GM19239 (cell line): ENCODE results near the gene RPS19BP1.
A peak's percentile ranks its signal among the peaks of the same experiment; 100 is the strongest.

Source experiments
- DNase-seq: peaks from one replicate; pipeline ENCODE4 v3.0.0; 2011; ENCODE audit warnings: low spot score; ENCODE audit not compliant: insufficient read length
- FAIRE-seq: peaks from 2 replicates; lab custom pipeline; 2011; peaks lifted over from hg19 to GRCh38; lab: Jason Lieb, UNC

The RPS19BP1 gene

DNA sequence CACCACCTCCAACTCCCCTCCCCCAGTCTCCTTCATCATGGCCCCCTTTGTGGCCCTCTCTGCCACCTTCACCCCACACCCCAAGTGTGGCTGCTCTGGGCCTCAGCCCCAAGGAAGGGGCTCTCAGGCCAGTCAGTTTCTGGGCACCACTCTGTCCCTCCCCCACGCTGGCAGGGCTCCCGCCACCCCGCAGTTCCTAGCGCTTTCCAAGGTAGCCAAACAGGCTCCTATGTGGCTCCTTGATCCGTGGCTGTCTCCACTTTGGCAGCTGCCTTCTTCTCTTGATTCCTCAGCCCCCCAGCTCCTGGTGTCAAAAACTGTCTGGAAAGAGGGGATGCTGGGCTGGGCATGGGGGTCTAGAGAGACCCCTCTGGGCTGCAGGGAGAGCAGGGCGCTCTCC lies 27.6 kb upstream of the RPS19BP1 start:
- no peak for FAIRE-seq
- no peak for DNase-seq

- DNase-seq = no peak
- no peak for FAIRE-seq
Observed at GRCh38 chr22:39559456-39560105, 27.0 kb upstream of the RPS19BP1 start.

DNA sequence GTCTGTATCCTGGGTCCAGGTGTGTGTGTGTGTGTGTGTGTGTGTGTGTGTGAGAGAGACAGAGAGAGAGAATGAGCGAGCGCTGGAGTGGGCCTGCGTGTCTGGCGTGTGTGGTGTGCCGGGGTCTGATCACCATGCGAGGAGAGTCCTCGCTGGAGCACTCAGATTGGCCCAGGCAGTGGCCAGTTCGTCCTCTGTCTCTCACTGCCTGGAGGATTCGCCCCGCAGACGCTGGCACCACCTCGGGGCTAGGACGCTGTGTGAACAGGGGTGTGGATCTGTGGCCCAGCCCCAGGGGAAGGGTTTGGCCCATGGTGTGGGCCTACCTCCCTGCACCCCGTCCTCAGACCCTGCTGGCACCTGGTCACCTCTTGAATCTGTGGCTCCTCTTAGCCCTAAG lies 26.4 kb upstream of the RPS19BP1 start:
- no peak for DNase-seq
- no peak for FAIRE-seq

GRCh38 chr22:39558254-39558727 lies 25.7 kb upstream of the RPS19BP1 start:
- FAIRE-seq (no peak), DNase-seq (no peak)

DNA sequence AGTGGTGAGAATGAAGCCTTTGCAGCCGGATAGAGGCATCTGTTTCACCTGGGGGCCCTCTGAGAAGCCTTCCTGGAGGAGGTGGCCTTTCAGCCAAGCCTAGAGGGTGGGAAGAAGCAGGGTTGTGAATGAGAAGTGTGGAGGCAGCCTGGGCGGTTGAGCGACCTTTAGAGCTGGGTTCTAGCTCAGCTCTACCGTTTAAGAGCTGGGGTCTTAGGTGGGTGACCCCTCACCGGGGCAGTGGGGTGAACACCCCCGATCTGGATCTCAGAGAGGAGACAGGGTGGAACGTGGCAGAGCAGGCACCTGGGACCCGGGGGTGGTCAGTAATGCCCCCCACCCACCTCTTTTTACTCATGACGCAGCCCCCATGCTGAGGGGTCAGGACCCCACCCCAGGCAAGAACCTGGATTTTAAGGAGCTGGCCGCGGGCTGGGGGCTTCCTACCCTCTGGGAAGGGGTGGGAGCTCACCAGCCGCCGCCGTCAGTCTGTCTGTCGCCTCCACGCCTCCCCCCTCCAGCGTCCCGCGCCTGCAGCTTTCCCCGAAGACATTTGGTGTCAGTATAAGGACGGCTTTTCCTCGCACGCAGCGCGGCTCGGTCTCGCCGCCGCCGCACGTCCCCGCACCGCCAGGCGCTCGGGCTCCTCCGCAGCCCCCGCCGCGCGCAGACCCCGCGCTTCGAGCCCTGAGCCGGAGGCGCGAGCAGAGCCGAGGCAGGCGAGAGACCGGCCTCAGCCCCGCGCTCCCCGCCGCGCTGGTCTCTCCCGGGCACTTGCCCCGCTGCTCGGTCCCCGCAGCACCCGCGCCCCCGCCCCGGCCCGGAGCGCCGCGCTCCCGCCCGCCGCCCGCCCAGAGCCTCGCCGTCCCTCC lies 24.7 kb upstream of the RPS19BP1 start:
- FAIRE-seq (no peak), DNase-seq (no peak)

DNA sequence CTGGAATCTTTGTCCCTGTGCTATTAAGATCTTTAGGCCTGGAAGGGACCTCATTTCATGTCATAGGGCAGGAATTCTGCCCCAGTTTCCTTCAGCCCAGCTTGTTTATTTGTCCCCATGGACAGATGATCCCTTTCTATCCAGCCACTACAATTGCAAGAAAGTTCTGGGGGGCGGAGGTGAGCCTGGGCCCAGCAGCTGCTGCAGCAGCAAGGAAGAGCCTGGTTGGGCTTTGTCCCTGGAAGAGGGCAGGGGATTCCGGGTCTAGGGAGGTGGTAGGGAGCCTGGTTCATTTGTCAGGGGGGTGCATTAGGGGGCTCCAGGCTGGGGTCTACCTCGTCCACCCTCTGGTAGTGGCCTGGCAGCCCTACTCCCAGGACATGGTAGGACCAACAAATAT lies 21.6 kb upstream of the RPS19BP1 start:
- FAIRE-seq = no peak
- no peak for DNase-seq

DNA sequence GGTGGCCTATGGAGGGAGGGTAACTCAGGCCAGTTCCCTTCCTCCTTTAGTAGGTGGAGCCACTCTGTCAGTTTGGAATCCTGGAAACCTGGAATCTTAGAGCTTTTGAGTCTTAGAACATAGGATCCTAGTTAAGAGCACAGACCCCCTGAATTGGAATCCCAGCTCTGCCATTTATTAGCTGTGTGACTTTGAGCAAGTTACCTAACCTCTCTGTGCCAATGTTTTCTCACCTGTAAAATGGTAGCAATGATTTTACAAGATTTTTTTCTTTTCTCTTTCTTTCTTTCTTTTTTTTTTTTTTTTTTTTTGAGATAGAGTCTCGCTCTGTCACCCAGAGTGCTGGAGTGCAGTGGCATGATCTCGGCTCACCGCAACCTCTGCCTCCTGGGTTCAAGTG lies 20.9 kb upstream of the RPS19BP1 start:
- FAIRE-seq (no peak), DNase-seq (no peak)

- DNase-seq (no peak), FAIRE-seq (no peak)
Observed at GRCh38 chr22:39547587-39547947, 15.0 kb upstream of the RPS19BP1 start.

DNA sequence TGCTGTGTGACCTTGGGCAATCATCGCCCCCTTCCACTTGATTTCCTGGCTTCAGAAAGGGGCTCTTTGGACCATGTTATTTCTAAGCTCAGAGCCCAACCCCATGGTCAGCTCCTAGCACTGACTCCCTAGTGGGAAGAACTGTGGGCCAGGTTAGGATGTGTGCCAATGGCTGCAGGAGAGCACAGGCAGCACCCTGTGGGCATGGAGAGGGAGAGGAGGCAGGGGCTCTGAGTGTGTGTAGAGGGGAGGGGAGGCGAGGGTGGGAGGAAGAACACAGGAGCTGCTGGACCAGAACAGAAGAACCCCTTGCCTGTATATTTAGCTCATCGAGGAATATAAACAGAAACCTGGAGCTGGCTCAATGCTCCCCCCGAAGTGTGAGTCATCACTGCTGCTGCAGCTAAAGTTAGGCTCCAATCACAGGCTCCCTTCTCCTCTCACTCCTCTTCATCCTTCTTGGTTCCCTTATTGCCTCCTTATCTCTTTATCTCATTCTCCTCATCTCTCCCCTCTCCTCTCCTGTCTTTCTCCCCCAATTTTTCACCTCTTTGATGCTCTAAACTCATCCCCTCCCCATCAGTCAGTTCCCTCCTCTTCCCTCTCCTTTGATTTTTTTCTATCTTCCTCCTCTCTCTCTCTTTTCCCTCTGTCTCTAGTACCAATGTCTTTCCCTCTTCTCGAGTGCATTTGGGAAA lies 14.5 kb upstream of the RPS19BP1 start:
- no peak for DNase-seq
- FAIRE-seq = no peak

DNA sequence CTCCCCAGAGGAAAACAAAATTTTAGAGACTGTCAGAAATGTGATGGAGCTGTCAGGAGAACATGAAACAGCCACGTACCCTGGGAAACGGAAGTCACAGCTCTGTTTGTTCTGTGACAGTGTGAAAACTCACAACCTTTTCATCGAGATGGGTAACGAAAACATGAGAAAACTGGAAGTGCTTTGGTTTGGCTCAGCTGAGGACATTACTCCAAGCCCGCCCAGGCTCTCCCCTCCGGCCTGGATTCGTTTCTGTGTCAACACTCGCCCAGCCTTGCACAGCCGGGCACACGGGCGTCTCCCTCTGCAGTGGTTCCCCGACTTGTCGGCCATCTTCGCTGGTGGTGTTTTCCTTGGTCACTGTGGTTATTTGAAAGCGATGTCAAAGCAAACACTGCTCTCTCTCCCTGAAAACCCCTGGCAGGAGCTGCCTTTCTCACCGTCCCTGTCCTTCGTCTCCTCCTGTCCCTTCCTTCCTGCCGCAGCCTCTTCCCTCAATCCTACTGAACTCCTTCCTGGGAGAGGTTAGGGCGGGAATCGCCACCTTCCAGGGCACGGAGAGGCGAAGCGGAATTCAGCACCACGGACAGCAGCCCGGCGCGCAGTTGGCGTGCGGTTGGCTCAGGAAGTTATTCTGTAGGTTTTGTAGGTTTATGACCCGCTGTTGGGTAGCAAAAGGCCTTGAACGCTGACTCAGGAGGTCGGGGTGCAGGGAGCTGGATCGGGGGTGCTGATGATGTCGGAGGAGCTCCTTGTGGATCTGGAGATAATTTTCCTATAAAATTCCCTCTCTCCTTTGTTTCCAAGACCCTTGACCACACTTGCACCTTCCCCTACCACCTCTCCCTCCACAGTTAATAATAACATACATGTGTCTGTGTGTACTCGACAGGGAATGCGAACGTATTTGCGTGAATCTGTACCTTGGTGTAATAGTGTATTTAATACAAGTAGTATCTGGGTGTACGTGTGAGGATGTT lies 13.1 kb upstream of the RPS19BP1 start:
- DNase-seq = no peak

GRCh38 chr22:39543095-39543494 lies 10.5 kb upstream of the RPS19BP1 start:
- no peak for DNase-seq
- no peak for FAIRE-seq

More for the DNA sequence above, 13.1 kb upstream of the RPS19BP1 start:
- FAIRE-seq = no peak

GRCh38 chr22:39537975-39538374 lies 5.4 kb upstream of the RPS19BP1 start:
- DNase-seq = no peak
- no peak for FAIRE-seq

GRCh38 chr22:39536711-39537110 lies 4.2 kb upstream of the RPS19BP1 start:
- FAIRE-seq (no peak), DNase-seq (no peak)

GRCh38 chr22:39535831-39536449 lies 3.4 kb upstream of the RPS19BP1 start:
- FAIRE-seq (no peak), DNase-seq (no peak)

DNA sequence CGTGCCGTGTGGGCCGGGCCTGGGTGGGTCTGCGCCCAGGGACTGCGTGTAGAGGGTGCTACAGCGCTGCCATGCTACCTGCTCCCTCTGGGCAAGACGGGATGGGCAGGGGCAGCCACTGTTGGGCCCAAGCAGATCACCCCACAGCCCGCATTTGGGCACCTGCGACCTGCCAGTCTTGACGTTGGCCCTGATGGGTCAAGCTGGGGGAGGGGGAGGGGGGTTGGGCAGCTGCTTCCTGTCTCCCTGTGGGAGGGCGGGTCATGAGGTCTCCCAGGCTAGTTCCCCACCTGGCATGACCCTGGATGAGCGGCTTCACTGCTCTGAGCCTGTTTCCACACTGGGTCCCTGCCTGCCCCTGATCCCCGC lies 2.8 kb upstream of the RPS19BP1 start:
- DNase-seq (no peak), FAIRE-seq (no peak)

DNA sequence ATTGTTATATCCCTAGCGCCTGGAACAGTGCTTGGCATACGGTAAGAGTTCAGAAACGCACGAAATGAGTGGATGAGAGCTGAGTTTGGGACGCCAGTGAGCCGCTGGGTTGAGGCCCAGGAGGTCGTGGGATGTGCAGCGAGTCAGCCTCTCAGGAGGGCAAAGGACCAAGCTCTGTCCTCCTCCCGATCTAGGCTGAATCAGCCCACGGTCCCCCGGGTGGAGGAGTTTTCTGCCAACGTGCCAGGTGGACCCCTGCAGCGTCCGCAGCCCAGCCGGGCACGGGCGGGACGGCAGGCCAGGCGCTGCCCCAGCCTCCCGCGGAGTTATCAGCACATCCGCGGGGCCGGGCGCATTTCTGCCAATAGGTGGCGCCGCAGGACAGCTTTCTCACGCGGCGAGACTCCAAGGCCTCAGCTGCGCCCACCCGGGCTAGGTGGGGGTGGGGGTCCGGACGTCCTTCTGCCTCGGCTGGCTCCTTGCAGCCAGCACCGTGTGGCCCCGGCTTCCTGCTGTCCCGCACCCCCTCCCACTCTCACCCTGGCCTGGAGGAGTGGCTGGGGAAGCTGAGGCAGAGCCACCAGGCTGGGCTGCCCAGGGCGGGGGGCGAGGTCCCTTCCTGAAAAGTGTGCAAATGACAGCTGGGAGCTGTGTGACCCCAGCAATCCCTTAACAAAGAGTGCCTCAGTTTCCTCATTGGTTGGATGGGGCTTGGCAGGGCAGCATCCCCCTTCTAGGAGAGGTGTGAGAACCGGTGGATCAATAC lies 2.2 kb upstream of the RPS19BP1 start:
- FAIRE-seq (peak; percentile 57), DNase-seq (peak; percentile 82)

- DNase-seq (no peak), FAIRE-seq (no peak)
Observed at GRCh38 chr22:39534092-39534506, 1.6 kb upstream of the RPS19BP1 start.

DNA sequence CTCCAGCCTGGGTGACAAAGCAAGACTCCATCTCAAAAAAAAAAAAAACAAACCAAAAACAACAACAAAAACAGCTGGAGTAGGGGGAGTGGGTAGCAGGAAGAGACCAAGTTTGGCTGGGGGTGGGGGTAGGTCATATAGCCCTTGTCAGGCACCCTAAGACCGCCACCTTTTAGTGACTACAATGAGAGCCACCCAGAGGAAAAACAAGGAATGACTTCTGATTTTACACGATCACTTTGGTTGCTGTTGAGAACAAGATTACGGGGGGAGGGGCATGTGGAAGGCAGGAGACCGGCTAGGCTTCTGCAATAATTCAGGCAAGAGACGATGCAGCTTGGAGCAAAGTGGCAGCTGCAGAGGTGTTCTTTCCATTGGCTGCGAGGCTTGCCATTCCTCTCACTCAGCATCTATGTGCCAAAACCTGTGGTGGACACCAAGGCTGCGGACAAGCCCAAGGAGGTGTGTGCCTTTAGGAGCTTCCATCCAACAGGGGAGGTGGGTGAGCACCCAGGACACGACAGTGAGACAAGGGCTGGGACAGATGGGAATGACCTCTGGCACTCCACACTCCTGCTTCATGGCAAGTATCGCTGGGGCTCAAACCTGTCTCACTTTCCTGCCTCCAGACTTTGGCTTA lies 1.7 kb downstream of the RPS19BP1 start:
- FAIRE-seq = no peak
- DNase-seq = no peak
